Omental fat pad (tissue), 4 donors: ENCODE results near the gene FABP1. TPM values are rescaled to one million over a fixed set of nuclear protein-coding genes. Genes with fewer than 3 reads are reported as not detected.

ENCODE experiments used
- ATAC-seq: fragments of 150-250 bp; one replicate; pipeline ENCODE4 v1.9.1; 2016; ENCODE audit warnings: mild to moderate bottlenecking, moderate library complexity; ENCODE audit not compliant: low FRiP score
- DNase-seq: peaks from one replicate; pipeline ENCODE4 v3.0.0-alpha.2; 2019; ENCODE audit warnings: low spot score
- total RNA-seq, 4 donors: library from RNA; depleted of rRNA; stranded (reverse); fragments of >200 nt; gene quantifications; one replicate each; pipeline ENCODE4 v1.1.0, GENCODE V29; 2016
- TF ChIP-seq, protein P1 (sequence below), 3 donors: fragments of 450-650 bp; IDR thresholded peaks; one replicate each; pipeline ENCODE4 v1.5.1; 2016 to 2017; ENCODE audit warnings: antibody characterized with exemption in 3 of 3, mild to moderate bottlenecking in 3 of 3, moderate library complexity in 2 of 3

FABP1 gene
- total RNA-seq, 4 donors from 2014 or later = not detected

DNA sequence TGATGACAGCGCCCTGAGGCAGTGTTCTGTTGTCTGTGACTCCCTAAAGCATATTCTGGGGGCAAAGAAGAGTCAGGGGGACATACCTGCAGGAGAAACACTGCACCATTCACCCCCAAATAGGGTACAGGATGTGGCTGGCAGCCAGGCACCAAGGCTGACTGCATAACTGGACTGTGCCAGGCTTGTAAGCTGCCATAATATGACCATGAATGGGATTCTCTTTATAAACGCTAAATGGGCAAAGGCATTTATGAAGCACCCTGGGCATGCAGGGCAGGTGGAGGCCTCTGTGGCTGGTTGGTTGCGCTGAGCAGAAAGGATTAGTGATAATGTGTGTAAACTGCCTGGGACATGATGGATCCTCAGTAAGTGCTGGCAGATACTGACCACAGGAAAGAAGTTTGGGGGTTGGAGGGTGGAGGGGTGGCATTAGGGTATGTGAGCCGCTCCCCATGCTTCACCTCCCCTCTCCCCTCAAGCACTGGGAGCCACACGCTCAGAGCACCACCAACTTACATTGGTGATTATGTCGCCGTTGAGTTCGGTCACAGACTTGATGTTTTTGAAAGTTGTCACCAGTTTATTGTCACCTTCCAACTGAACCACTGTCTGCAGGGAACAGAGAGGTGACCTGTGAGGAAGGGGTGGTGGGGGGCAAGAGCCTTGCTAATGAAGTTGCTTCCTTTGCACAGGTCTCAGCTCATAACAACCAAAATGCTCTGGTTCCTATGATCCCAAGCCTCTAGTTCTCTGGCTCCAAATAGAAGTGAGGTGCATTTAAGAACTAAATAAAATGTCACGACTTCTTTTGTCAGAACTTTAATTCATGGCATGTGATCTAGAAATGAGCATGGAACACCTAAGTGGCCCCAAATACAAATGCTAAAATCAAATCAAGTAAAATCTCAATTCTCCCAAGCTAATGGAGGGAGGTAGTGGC is 3.6 kb downstream of the FABP1 start:
- ATAC-seq (no peak), DNase-seq (no peak)
- TF ChIP-seq, protein P1, sequence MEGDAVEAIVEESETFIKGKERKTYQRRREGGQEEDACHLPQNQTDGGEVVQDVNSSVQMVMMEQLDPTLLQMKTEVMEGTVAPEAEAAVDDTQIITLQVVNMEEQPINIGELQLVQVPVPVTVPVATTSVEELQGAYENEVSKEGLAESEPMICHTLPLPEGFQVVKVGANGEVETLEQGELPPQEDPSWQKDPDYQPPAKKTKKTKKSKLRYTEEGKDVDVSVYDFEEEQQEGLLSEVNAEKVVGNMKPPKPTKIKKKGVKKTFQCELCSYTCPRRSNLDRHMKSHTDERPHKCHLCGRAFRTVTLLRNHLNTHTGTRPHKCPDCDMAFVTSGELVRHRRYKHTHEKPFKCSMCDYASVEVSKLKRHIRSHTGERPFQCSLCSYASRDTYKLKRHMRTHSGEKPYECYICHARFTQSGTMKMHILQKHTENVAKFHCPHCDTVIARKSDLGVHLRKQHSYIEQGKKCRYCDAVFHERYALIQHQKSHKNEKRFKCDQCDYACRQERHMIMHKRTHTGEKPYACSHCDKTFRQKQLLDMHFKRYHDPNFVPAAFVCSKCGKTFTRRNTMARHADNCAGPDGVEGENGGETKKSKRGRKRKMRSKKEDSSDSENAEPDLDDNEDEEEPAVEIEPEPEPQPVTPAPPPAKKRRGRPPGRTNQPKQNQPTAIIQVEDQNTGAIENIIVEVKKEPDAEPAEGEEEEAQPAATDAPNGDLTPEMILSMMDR (IDR thresholded peaks at IDR 0.05) = no peak

DNA sequence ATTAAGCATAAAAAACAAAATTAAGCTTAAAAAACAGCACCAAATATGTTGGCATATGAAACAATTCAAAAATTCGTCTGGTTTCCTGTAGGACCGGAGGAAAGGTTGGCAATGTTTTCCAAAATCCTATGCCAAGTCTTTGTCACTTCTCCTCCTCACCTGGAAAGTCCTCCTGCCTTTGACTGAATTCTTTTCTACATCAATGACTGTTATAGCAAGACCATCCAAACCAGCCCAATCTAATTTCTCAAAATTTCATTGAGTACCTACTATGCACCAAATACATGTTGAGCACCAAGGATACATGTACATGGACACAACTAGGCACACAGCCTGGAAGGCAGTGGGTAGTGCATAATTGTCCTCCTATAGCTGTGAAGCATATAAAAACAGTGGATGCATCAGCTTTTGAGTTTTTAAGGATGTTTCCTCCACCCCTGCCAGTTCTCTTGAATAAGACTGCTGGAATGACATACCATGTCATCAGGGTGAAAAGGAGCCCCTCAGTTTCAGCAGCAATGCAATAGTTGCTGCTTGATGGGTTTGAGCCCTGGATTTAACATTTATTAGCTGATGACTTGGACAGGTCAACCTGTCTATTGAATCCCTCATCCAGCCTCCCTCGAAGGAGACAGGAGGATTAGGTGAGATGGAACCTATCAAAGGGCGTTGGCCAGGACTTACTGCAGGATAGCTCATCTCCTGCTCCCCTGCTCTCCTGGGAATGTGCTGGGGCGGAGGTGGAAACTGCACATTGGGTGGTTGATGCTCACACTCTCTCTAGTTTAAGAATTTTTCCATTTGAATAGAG is 4.5 kb downstream of the FABP1 start:
- no peak for ATAC-seq
- TF ChIP-seq, protein P1 (IDR thresholded peaks at IDR 0.05) = no peak
- no peak for DNase-seq

DNA sequence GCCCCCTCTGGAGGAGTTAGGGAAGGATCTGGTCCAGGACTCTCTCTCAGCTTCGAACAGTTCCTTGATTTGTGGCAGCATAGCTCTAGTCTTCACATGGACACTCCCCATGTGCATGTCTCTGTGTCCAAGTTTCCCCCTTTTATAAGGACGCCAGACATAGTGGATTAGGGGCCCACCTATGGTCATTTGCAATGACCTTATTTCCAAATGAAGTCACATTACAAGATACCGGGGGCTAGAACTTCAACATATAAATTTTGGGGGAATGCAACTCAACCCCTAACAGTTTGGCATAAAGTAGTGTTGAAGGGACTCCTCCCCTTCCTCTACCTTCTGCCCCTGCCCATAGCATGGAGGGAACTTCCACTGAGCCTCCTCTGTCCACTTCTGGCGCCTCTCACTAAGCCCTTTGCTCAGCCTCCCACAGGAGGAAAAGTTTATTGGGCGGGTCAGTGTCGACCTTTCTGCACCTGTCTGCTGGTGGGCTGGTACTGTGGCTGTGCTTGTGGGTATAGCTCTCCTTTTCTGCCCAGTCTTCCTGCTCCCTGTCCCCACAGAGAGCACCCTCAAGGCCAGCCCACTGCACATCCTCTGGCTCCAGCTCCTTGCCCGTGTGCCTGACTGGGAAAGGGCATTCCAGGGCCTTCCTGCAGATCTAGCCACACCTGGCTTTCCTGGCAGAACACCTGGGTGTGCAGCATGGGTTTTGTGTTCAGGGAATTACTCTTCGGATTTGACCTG is 5.5 kb downstream of the FABP1 start:
- TF ChIP-seq, protein P1 (IDR thresholded peaks at IDR 0.05) = no peak
- ATAC-seq (no peak), DNase-seq (no peak)

DNA sequence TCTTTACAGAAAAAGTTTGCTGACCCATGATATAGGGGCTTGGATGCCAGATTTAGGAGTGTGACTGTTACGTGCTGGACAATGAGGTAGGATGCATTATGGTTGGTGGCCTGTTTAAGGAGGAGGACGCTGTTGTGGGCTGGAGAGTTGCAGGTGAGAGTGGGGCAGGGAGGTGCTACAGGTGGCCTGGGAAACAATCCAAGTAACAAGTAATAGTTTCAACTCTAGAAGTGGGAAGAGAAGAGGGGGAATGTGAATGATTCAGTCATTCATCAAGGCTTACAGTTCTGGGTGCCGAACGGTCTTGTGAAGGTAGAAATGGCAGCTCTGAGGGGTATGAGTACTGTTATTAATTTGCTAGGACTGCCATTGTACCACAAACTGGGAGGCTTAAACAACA is 6.2 kb downstream of the FABP1 start:
- no peak for ATAC-seq
- no peak for DNase-seq
- TF ChIP-seq, protein P1 (IDR thresholded peaks at IDR 0.05) = no peak

DNA sequence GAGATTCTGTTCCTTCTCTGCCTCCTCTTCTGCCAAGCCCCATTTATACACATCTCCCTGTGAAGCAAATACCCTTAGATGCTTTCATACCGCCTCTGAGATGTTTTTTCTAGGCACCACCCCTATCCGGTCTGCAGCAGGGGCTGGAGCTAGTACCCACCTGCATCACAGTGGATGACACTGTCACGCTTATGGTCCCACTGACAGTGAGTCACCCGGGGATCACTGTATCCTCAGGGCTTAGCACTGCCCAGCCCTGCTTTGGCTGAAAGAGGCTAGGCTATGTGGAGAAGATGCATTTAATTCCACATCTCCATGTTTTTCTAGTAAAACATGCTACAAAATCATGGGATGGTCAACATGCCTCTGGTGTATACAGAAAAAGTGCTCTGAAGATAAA is 9.9 kb downstream of the FABP1 start:
- no peak for DNase-seq
- TF ChIP-seq, protein P1 (IDR thresholded peaks at IDR 0.05) = no peak
- ATAC-seq = no peak

DNA sequence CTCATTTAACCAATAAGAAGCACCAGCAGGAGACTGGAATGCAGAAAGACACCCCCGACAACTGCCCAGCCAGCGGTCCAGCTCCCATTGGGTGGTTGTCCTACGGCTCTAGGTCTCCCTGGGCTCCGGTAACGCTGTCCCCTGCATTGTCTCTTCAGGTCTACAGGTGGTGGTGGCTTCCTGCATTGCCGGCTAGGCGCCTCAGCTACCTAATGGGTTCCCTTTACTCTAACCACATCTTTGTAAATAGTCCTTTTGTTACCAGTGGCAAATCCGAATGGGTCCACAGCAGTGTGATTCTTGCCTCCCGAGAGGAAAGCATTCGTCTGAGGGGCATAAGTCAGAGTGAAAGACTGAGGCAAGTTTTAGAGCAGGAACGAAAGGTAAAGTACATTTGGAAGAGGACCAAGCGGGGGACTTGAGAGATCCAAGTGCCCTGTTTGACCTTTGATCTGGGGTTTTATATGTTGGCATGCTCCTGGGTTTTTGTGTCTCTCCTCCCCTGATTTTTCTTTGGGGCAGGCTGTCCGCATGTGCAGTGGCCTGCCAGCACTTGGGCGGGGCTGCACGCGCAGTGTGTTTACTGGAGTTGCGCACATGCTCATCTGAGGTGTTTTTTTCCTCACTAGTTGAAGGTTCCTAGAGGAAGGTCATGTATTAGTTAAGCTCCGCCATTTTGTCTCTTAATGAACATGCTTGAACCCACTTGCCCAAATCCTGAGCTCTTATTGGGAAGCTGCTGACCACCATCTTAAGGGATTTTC is 11.0 kb downstream of the FABP1 start:
- TF ChIP-seq, protein P1 (IDR thresholded peaks at IDR 0.05) = no peak
- DNase-seq (no peak), ATAC-seq (no peak)
